Erythroblast (primary cell): ENCODE results near the gene ABCA1.
"Not testable (repeated sequence)": the region's sequence is repeated elsewhere in the genome, so short reads cannot be mapped to it uniquely, and the experiment has no call there.

Experiments used
- DNase-seq, 2 experiments: peaks; one replicate each; lab custom pipeline; 2025; lab: John Stamatoyannopoulos, UW
- GATA1 ChIP-seq: IDR thresholded peaks from 2 replicates; pipeline ENCODE4 v1.6.1; 2011; ENCODE audit warnings: low read depth, mild to moderate bottlenecking, control low read depth, low read length, moderate library complexity
- POLR2A ChIP-seq: IDR thresholded peaks from 2 replicates; pipeline ENCODE4 v1.6.1; 2011; ENCODE audit warnings: mild to moderate bottlenecking, low read length

The ABCA1 gene

GRCh38 chr9:104927912-104928740, at the start of gene ABCA1:
TSS of gene ABCA1 (minus strand) at chr9:104928155. CDS start at chr9:104903679, 24,476 bp downstream.
- DNase-seq: peak; percentile 93 to 94
- TF ChIP-seq POLR2A: no peak
- no peak for TF ChIP-seq GATA1

GRCh38 chr9:104977580-104977979, 49.6 kb upstream of the ABCA1 start:
- TF ChIP-seq GATA1: no peak
- TF ChIP-seq POLR2A: no peak
- DNase-seq: no peak

- TF ChIP-seq GATA1: no peak
- TF ChIP-seq POLR2A: no peak
- DNase-seq: no peak
These were observed 49.2 kb upstream of the ABCA1 start for GRCh38 chr9:104977168-104977567.

GRCh38 chr9:104975966-104976595, 48.1 kb upstream of the ABCA1 start:
- not testable (repeated sequence) for DNase-seq

GRCh38 chr9:104974053-104974962, 46.4 kb upstream of the ABCA1 start:
- TF ChIP-seq POLR2A (no peak), GATA1 (no peak)
- DNase-seq: no peak

- no peak for DNase-seq
- no peak for TF ChIP-seq GATA1
- TF ChIP-seq POLR2A: no peak
These were observed 44.4 kb upstream of the ABCA1 start for GRCh38 chr9:104972242-104972866.

- DNase-seq: no peak
- TF ChIP-seq POLR2A: no peak
- no peak for TF ChIP-seq GATA1
These were observed 43.6 kb upstream of the ABCA1 start for GRCh38 chr9:104971511-104971910.

- TF ChIP-seq GATA1 (no peak), POLR2A (no peak)
- DNase-seq: peak in 1 of 2 experiments; percentile 32
These were observed 42.5 kb upstream of the ABCA1 start for GRCh38 chr9:104970271-104970987.

- no peak for TF ChIP-seq GATA1
- no peak for TF ChIP-seq POLR2A
- DNase-seq: no peak
These were observed 41.2 kb upstream of the ABCA1 start for GRCh38 chr9:104969116-104969515.

- peak; percentile 92 to 94 for DNase-seq
- TF ChIP-seq POLR2A: no peak
- no peak for TF ChIP-seq GATA1
These were observed 40.3 kb upstream of the ABCA1 start for GRCh38 chr9:104968025-104968982.

- TF ChIP-seq GATA1: no peak
- TF ChIP-seq POLR2A: no peak
- DNase-seq: no peak
These were observed 35.1 kb upstream of the ABCA1 start for GRCh38 chr9:104963076-104963475.

GRCh38 chr9:104961701-104962359, 33.9 kb upstream of the ABCA1 start:
- TF ChIP-seq GATA1 (no peak), POLR2A (no peak)
- no peak for DNase-seq
